ENCODE measurements around the gene CFH.
"Not testable (repeated sequence)": the region's sequence is repeated elsewhere in the genome, so short reads cannot be mapped to it uniquely, and the experiment has no call there.

Gene CFH

GRCh38 chr1:196698993-196699392, 47.1 kb downstream of the CFH start:
- no peak for TF ChIP-seq CTCF (conservative IDR thresholded peaks at IDR 0.05; ENCODE audit: control insufficient read depth, insufficient read depth, low read depth, low read length)
- no peak for DNase-seq (ENCODE audit: low read depth)
- H3K4me3 ChIP-seq (ENCODE audit: control insufficient read depth, low read depth, low read length) = no peak overlapping the region

GRCh38 chr1:196701144-196701543, 49.3 kb downstream of the CFH start:
- no peak overlapping the region for H3K4me3 ChIP-seq (ENCODE audit: control insufficient read depth, low read depth, low read length)
- DNase-seq (ENCODE audit: low read depth) = no peak
- no peak for TF ChIP-seq CTCF (conservative IDR thresholded peaks at IDR 0.05; ENCODE audit: control insufficient read depth, insufficient read depth, low read depth, low read length)

GRCh38 chr1:196709892-196710291, 58.0 kb downstream of the CFH start:
- DNase-seq (ENCODE audit: low read depth) = not testable (repeated sequence)

GRCh38 chr1:196717868-196718267, 66.0 kb downstream of the CFH start:
- no peak for TF ChIP-seq CTCF (conservative IDR thresholded peaks at IDR 0.05; ENCODE audit: control insufficient read depth, insufficient read depth, low read depth, low read length)
- no peak overlapping the region for H3K4me3 ChIP-seq (ENCODE audit: control insufficient read depth, low read depth, low read length)
- no peak for DNase-seq (ENCODE audit: low read depth)

More at GRCh38 chr1:196709892-196710291, 58.0 kb downstream of the CFH start:
- not testable (repeated sequence) for H3K4me3 ChIP-seq (ENCODE audit: control insufficient read depth, low read depth, low read length)

- no peak overlapping the region for H3K4me3 ChIP-seq (ENCODE audit: control insufficient read depth, low read depth, low read length)
- DNase-seq (ENCODE audit: low read depth) = peak; percentile 64
- peak; percentile 86 for TF ChIP-seq CTCF (conservative IDR thresholded peaks at IDR 0.05; ENCODE audit: control insufficient read depth, insufficient read depth, low read depth, low read length)
Measured at GRCh38 chr1:196723325-196724185, 71.7 kb downstream of the CFH start.

- TF ChIP-seq CTCF (conservative IDR thresholded peaks at IDR 0.05; ENCODE audit: control insufficient read depth, insufficient read depth, low read depth, low read length) = peak; percentile 22
- DNase-seq (ENCODE audit: low read depth) = no peak
Measured at GRCh38 chr1:196732526-196732925, 80.7 kb downstream of the CFH start.

GRCh38 chr1:196733091-196733970, 81.5 kb downstream of the CFH start:
- no peak overlapping the region for H3K4me3 ChIP-seq (ENCODE audit: control insufficient read depth, low read depth, low read length)
- no peak for DNase-seq (ENCODE audit: low read depth)
- no peak for TF ChIP-seq CTCF (conservative IDR thresholded peaks at IDR 0.05; ENCODE audit: control insufficient read depth, insufficient read depth, low read depth, low read length)

More at GRCh38 chr1:196732526-196732925, 80.7 kb downstream of the CFH start:
- no peak overlapping the region for H3K4me3 ChIP-seq (ENCODE audit: control insufficient read depth, low read depth, low read length)

All from fibroblast of mammary gland (primary cell).